Suprapubic skin (tissue), 4 donors: ENCODE results near the gene RNF223. TPM values are rescaled to one million over a fixed set of nuclear protein-coding genes. Genes with fewer than 3 reads are reported as not detected.

Experiments used
- DNase-seq, 2 donors: peaks; one replicate each; pipeline ENCODE4 v3.0.0-alpha.2; 2019; ENCODE audit warnings: low spot score in 2 of 2
- H3K27ac ChIP-seq: fragments of 200-600 bp; sonication (generic); one replicate; pipeline ENCODE4 v1.5.1; 2019
- H3K27me3 ChIP-seq: fragments of 200-600 bp; sonication (generic); one replicate; pipeline ENCODE4 v1.5.1; 2019
- H3K36me3 ChIP-seq: fragments of 200-600 bp; sonication (generic); one replicate; pipeline ENCODE4 v1.5.1; 2019
- H3K4me1 ChIP-seq: fragments of 200-600 bp; sonication (generic); one replicate; pipeline ENCODE4 v1.5.1; 2019
- H3K4me3 ChIP-seq: fragments of 200-600 bp; sonication (generic); one replicate; pipeline ENCODE4 v1.5.1; 2019; ENCODE audit warnings: mild to moderate bottlenecking
- H3K9me3 ChIP-seq: fragments of 200-600 bp; sonication (generic); one replicate; pipeline ENCODE4 v1.5.1; 2019
- CTCF ChIP-seq, 2 donors: fragments of 200-600 bp in 1 of 2; fragments of 450-650 bp in 1 of 2; sonication (generic) in 1 of 2; IDR thresholded peaks; one replicate each; pipeline ENCODE4 v1.5.1; 2016 to 2019; ENCODE audit warnings: antibody characterized with exemption in 2 of 2, mild to moderate bottlenecking in 1 of 2, moderate library complexity in 1 of 2
- EP300 ChIP-seq: sonication (generic); formaldehyde crosslinking; IDR thresholded peaks from one replicate; pipeline ENCODE4 v1.6.1; 2017; ENCODE audit warnings: antibody characterized with exemption
- POLR2A ChIP-seq, 2 donors: fragments of 450-650 bp; IDR thresholded peaks; one replicate each; pipeline ENCODE4 v1.6.1; 2017; ENCODE audit warnings: antibody characterized with exemption in 2 of 2, mild to moderate bottlenecking in 2 of 2, moderate library complexity in 2 of 2
- POLR2AphosphoS5 ChIP-seq, 3 donors: sonication (generic); formaldehyde crosslinking; IDR thresholded peaks; one replicate each; pipeline ENCODE4 v1.6.1; 2017; ENCODE audit warnings: antibody characterized with exemption in 3 of 3
- WGBS: methylation state at CpG from one replicate; pipeline ENCODE4 v1.1.5; 2018; 5-methylcytosine and 5-hydroxymethylcytosine counted together
- total RNA-seq, 4 donors: library from RNA; depleted of rRNA; stranded (reverse); fragments of >200 nt; gene quantifications; one replicate each; pipeline ENCODE4 v1.1.0, GENCODE V29; 2016

Gene RNF223
- total RNA-seq, 4 donors from 2014 or later: 1.8 to 4.9 (median 4.8) TPM

GRCh38 chr1:1072849-1073742 is 1.0 kb downstream of the RNF223 start:
- H3K9me3 ChIP-seq: no peaks in the 10 kb centered on the region
- peaks cover 37% of the 10 kb centered on the region for H3K4me1 ChIP-seq
- TF ChIP-seq POLR2A (IDR thresholded peaks at IDR 0.05) (no peak), CTCF (IDR thresholded peaks at IDR 0.05) (no peak), EP300 (no peak), POLR2AphosphoS5 (IDR thresholded peaks at IDR 0.05) (no peak)
- H3K27me3 ChIP-seq: peaks cover 58% of the 10 kb centered on the region
- no peaks in the 10 kb centered on the region for H3K36me3 ChIP-seq
- no peak overlapping the region for H3K27ac ChIP-seq
- no peak for DNase-seq
- no peak overlapping the region for H3K4me3 ChIP-seq
- 87% methylated on average over 17 of the region's 28 CpGs for WGBS

- H3K27me3 ChIP-seq: peaks cover 66% of the 10 kb centered on the region
- H3K4me1 ChIP-seq: peaks cover 44% of the 10 kb centered on the region
- no peak for DNase-seq
- TF ChIP-seq CTCF (IDR thresholded peaks at IDR 0.05): no peak
- no peak for TF ChIP-seq POLR2A (IDR thresholded peaks at IDR 0.05)
- TF ChIP-seq POLR2AphosphoS5 (IDR thresholded peaks at IDR 0.05): no peak
- no peak for TF ChIP-seq EP300
- H3K4me3 ChIP-seq: no peak overlapping the region
- H3K27ac ChIP-seq: no peak overlapping the region
- 84% methylated on average over 10 of the region's 21 CpGs for WGBS
- H3K36me3 ChIP-seq: no peaks in the 10 kb centered on the region
- no peaks in the 10 kb centered on the region for H3K9me3 ChIP-seq
Measured at GRCh38 chr1:1072299-1072848, 1.7 kb downstream of the RNF223 start.

GRCh38 chr1:1071486-1072298 is 2.4 kb downstream of the RNF223 start:
- 81% methylated on average over 12 of the region's 56 CpGs for WGBS
- DNase-seq: no peak
- peaks cover 45% of the 10 kb centered on the region for H3K4me1 ChIP-seq
- peaks cover 72% of the 10 kb centered on the region for H3K27me3 ChIP-seq
- H3K4me3 ChIP-seq: no peak overlapping the region
- no peaks in the 10 kb centered on the region for H3K36me3 ChIP-seq
- no peaks in the 10 kb centered on the region for H3K9me3 ChIP-seq
- no peak overlapping the region for H3K27ac ChIP-seq
- TF ChIP-seq POLR2A (IDR thresholded peaks at IDR 0.05) (no peak), CTCF (IDR thresholded peaks at IDR 0.05) (no peak), POLR2AphosphoS5 (IDR thresholded peaks at IDR 0.05) (no peak), EP300 (no peak)

- no peak for DNase-seq
- Histone ChIP-seq H3K27ac (no peak overlapping the region), H3K36me3 (no peaks in the 10 kb centered on the region), H3K4me1 (peaks cover 44% of the 10 kb centered on the region), H3K27me3 (peaks cover 72% of the 10 kb centered on the region), H3K9me3 (no peaks in the 10 kb centered on the region), H3K4me3 (peak overlapping the region; percentile 50)
- WGBS: 60% methylated on average over 4 of the region's 40 CpGs
- no peak for TF ChIP-seq POLR2A (IDR thresholded peaks at IDR 0.05)
- TF ChIP-seq CTCF (IDR thresholded peaks at IDR 0.05): no peak
- TF ChIP-seq EP300: no peak
- no peak for TF ChIP-seq POLR2AphosphoS5 (IDR thresholded peaks at IDR 0.05)
Measured at GRCh38 chr1:1069711-1070676, 4.1 kb downstream of the RNF223 start.
